GM12872 (cell line): ENCODE results near the gene CAGE1.

ENCODE experiments used
- CTCF ChIP-seq: IDR thresholded peaks from 3 replicates; pipeline ENCODE4 v1.5.1; 2011; ENCODE audit warnings: low read depth, mild to moderate bottlenecking, low read length, moderate library complexity; ENCODE audit not compliant: insufficient read depth

Gene CAGE1

GRCh38 chr6:7381092-7381491, 8.4 kb downstream of the CAGE1 start:
- no peak for TF ChIP-seq CTCF

- TF ChIP-seq CTCF, result no peak
Observed at GRCh38 chr6:7378740-7379139, 10.8 kb downstream of the CAGE1 start.

GRCh38 chr6:7377961-7378360, 11.6 kb downstream of the CAGE1 start:
- no peak for TF ChIP-seq CTCF

GRCh38 chr6:7373739-7374138, 15.8 kb downstream of the CAGE1 start:
- TF ChIP-seq CTCF, result no peak

- no peak for TF ChIP-seq CTCF
Observed at GRCh38 chr6:7367408-7367807, 22.1 kb downstream of the CAGE1 start.

GRCh38 chr6:7343546-7344475, 45.7 kb downstream of the CAGE1 start:
- no peak for TF ChIP-seq CTCF

- TF ChIP-seq CTCF, result no peak
Observed at GRCh38 chr6:7341989-7342742, 47.4 kb downstream of the CAGE1 start.
